ENCODE data around the gene OXGR1.

DNA sequence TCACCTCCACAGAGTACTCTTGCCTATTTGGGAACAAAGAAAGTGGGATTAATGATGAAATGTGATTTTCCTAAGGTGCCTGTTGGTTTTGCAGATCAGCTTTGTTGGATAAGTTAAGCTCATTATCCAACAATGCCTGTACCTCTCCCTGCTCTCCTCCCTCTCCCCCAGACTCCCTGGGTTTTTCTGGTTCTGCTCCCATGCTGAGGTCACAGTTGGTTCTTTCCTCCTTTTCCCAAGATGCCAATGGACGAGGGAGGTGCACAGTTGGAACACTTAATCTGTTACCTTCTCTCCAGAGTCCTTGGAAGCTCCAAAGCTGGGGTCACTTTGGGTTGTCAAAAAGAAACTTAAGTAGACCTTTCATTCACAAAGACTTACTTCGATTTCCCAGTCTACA lies 1.6 kb downstream of the OXGR1 start:
- TF ChIP-seq POLR2A (IDR thresholded peaks at IDR 0.05), result no peak
- TF ChIP-seq CTCF (IDR thresholded peaks at IDR 0.05), result no peak

Measured in esophagus squamous epithelium (tissue), 4 donors.